HG02970 (cell line): Measurements from ENCODE around the gene NTN5.

ENCODE experiments used
- ATAC-seq: cut with Tn5 transposase; IDR thresholded peaks from one replicate; pipeline ENCODE4 v1.9.1; 2021; ENCODE audit warnings: mild to moderate bottlenecking, moderate library complexity, moderate number of reproducible peaks; ENCODE audit not compliant: unreplicated experiment, low FRiP score

NTN5 gene

DNA sequence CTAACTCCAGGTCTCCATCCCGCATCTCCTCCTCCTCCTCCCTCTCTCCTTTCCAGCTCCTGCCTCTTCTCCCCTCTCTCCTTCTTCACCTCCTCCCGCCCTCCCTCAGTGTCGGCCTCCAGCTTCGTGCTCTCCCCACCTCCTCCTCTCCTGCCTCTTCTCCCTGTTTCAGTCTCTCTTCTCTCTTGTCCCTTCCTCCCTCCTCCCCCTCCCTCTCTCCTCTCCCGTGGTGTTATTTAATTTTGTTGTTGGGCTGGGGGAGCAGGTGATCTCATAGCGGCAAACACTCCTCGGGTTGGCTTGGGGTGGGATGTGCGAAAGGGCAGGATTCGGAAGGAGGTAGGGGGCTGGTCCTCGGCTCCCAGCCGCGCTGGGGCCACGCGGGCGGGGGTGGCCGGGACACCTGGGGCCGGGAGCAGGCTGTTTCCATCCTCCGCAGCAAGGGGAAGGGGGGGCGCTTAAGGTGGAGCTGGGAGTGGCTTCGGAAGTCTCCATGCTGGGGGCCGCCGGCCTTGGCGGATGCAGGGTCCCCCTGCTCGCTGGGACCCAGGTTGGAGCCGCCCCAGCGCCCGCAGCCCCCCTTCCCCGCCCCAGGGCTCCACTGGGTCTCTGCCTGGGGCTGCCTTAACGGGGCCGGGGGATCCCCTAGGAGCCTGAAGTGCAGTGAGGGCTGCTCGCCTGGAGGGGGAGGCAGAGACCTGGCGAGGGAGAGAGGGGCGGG lies 26.7 kb downstream of the NTN5 start, which contains the start of gene CA11:
Gene CA11, minus strand, starts transcription at position 187 of the 721 bp plus-strand sequence. CDS start 555 bp downstream, outside the sequence.
- ATAC-seq: peak; percentile 72

DNA sequence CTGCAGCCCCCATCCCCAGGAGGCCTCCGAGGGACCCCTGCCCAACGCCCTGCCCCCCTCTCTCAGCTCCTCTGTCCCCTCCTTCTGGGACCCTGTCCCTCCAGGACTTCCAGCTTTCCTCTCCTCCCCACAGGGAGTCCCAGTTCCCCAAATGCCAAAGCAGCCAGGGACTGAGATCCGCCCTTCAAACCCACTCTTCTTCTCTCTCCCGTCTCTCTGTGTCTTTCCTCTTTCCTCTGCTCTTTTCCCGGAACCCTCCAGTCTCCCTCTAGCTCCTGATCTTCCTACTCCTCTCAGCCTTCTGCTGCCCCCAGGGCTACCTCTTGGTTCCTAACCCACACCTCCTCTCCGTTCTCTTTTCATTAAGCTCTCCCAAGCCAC lies 27.2 kb downstream of the NTN5 start:
- ATAC-seq: no peak

DNA sequence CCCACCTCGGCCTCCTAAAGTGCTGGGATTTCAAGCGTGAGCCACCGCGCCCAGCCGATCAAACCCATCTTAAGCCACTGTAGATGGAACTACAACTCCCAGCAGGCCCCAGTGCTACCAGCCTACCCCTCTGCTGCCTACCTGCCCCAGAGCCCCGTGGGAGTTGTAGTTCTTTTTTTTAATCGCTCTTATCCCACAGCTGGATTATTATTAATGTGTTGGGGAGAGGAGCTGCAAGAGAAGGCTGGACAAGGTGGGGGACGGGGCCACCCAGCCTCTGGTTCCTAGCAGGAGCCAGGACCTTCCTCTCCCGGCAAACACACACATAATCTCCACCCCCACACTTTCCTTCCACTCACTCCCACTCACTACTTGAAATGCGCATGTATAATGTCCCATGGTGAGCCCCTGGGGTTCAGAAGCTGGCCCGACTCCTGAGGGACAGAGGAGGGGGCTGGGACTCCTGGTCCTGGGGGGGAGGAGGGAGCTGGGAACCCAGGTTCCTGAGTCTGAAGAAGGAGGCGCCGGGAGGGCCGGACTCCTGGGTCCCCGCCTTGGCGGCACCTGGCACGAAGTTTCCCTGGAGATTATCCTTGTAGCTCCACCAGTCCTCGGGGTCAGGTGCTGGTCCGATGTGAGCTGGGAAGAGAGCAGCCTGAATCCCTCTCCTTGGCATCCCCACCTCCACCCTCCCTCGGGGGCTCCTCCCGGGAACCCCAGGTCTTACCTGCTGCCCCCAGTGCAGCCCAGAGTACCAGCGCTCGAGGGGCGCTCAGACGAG lies 27.8 kb downstream of the NTN5 start:
- no peak for ATAC-seq

DNA sequence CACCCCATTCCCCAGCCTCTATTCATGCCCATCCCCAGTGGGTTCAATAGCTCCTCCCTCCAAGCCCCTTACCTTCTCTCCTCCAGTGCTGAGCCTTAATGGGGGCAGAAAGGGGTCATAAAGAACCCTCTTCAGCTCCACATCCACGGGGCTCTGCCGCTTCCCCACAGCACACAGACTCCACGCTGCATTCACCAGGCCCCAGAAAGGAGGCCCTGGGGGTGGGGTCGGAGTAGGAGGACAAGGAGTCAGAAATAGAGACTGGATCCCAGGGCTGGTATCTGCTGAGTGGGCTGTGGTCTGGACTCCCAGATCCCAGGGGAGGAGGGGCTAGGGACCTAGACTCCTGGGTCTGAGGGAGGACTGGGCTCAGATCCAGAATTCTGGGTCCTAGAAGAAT lies 28.5 kb downstream of the NTN5 start:
- no peak for ATAC-seq

DNA sequence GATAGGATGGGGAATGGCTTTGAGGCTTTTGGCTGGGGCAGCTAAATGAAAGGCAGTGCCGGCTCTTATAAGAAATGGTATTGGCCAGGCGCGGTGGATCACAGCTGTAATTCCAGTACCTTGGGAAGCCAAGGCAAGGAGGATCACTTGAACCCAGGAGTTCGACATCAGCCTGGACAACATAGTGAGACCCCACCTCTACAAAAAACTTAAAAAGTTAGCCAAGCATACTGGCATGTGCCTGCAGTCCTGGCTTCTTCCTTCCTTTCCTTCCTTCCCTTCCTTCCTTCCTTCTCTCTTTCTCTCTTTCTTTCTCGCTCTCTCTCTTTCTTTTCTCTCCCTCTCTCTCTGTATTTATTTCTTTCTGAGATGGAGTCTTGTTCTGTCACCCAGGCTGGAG lies 30.0 kb downstream of the NTN5 start:
- no peak for ATAC-seq

DNA sequence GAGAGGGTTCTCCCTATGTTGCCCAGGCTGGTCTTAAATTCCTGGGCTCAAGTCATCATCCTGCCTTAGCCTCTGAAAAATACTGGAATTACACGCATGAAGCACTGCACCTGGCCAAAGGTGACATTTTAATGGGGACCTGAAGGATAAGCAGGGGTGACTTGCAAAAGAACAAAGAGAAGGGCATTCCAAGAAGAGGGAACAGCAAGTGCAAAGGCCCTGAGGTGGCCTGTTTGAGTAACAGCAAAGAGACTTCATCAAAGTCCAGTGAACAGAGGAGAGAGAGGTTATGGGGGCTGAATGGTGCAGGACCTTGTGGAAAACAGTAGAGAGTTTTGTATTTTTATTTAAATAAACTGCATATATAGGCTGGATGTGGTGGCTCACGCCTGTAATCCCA lies 31.0 kb downstream of the NTN5 start:
- no peak for ATAC-seq

DNA sequence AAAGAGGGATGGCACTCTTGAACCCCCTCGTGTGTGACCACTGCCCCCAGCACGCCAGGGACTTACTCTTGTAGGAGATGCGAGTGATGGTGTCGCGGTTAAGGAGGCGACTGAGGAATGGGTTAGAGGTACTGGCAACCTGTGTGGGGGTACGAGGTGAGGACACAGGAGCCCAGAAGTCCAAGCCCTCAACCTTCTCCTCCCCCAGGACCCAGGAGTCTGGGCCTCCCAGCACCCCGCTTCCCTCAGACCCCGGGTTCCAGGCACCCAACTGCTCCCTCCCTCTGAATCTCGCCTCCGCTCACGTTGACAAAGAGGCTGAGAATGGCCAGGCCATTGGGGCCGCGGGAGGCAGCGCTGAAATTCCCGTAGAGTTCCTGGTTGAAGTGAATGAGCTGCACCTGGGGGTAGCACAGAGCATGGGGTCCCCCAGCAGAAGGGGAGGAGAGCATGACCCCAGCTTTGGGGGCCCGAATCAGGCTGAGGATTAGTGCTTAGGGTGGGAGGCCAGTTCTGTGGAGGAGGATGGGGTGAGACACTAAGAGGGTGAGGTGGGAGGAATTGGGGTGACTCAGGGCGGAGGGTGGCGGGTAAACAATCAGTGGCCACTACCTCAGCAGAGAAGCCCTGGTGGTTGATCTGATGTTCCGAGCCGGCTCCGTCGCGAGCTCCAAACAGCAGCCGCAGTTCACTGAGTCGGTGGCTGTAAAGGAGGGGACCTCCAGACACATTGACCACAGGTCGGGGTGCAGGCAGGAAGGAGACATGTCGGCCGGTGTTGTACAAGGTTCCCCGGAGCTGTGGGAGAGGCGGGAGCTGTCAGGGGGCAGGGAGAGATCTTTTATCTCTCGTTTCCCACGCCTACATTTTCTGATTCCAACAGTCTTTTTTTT lies 33.1 kb downstream of the NTN5 start:
- ATAC-seq: no peak

DNA sequence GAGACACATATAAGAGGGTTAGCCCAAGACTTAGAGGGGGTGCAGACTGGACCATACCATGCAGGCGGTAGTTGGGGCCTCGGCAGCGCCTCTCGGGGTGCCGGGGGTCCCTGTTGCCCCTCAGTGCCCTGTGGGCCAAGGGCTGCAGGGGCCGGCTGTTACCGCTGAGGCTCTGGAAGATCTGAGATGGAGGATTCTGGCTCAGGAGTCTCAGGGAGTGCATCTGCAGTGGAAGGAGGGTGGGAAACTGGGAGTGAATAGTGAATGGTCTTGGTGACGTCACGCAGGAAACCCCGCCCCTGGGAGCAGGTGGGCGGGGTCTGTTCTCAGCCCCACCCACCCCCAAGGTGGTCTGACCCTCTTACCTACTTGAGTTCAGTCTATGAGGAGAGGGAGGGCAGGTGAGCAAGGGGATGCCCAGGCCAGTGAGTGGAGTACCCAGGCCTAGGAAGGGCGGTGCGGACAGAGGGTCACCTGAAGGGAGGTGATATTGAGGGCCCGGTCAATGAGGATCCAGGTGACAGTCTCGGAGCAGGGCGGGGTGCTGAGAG lies 33.9 kb downstream of the NTN5 start:
- no peak for ATAC-seq

DNA sequence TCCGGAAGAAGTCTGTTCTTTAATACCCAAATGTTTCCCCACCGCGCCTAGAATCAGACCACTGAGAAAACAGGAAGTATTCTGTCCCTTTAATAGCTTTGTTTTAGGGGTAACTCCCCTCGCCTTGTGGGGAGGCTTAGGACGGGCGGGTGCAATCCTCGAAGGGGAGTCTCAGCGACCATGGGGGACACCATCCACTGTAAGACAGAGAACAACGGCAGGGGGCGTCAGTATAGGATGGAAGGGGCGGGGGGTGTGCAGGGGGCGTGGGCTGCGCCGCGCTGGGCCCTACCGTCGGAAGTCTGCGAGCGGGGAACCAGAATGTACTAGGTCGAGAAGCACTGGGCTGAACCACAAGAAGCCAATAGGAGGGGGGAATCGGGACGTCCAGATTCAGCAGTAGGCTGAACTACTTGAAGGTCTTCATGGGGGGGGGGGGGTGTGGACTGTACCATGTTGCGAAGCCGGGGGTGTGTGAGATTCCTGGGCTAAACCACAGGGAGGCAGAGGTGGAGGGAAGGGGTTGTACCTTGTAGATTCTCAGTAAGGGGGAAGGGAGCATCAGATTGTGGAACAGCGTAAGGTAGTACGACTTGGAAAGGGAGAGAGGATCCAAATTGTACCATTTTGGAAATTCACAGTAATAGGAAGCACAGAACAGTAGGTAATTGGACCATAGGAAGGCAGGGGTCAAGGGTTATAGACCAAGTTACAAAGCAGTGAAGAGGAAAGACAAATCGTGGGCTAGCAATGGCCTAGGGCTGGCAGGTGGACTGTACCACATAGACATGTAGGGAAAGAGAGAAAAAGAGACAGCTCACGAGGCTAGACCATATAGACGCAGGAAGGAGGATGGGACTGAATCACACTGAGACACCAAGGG lies 34.6 kb downstream of the NTN5 start:
- ATAC-seq: no peak

DNA sequence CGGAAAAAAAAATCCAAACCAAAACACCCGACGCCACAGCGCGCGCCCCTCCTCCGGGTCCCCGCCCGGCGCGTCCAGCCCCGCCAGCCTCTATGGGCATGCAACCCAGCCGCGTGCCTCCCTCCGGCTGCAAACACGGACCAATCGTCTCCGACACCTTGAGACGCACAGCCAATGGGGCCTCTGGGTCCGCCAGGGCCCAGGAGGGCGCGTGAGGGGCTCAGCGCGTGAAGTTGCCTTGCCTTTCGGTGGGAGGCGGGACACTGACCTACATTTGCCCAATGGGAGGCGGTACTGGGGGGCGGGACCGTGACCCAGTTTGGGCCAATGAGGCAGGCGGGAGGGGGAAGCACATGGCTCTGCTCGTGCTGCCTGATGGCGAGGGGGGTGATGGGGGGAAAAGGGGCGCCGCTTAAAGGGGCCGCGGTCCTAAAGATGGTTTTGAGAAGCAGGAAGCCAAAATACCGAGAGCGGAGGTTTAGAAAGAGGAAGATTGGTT lies 35.3 kb downstream of the NTN5 start:
- ATAC-seq: peak; percentile 62

DNA sequence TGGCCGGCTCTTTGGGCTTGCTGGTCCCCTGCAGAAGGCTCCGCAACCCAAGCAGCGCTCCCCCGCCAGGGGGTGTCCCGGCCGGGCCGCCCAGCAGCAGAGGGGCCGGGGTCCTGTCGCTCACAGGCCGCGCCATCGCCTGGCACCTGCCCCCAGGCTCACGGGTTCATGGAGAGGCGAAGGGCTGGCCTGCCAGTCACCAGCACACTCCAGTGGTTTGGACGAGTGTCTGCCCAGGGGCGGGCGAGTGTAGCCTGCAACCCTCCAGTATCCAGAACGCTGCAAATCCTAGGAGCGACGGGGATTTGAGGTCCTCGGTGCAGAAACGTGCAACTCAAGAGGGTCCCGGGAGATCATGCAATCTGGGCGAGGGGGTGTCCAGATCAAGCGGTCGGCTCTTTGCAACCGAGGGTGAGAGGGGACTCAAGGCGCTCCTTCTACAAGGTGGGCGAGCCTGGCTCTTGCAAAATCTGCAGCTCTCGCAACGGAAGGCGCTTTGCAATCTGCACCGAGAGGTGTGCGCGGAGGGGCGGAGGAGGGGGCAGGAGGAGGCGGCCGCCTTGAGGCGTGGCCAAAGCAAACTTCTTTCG lies 35.9 kb downstream of the NTN5 start, which contains the start of gene DBP:
Gene DBP, minus strand, starts transcription at position 521 of the 590 bp plus-strand sequence. Its CDS starts 385 bp downstream, at position 136.
- ATAC-seq: no peak

DNA sequence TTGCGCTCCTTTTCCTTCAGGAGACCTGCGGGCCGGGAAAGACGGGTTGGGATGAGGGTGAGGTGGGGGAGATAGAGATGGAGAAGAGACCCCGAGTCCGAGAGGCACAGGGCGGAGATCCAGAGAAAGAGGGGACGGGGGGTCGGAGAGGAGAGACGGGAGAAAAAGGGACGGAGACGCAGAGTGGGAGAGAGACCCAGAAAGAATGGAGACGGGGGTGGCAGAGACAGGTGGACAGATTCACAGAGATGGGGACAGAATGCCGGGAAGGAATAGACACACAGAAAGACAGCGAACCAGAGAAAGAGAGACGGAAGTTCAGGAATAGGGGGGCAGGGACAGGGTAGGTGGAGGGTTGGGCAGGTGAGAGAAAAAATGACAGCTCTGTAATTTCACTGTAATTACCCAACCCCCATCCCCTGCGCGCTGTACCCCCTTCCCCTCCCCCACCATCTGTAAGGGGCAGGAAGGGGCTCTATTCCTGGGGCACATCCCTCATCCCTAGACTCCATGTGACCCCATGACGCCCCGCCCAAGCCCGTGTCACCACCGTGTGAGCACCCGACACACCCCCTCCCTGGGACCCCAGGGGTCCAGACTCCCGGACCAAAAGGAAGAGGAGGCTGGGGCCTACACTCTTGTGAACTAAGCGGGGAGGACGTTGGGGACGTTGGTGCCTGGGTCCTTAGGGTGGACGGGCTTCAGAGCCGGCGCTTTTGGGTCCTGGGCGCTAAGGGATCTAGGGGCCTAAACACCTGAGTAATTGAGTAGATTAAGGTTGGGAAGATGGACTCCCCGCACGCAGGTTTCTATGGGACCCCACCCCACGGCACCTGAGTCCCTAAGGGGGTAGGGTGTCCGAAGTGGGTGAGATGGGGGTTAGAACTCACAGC lies 36.6 kb downstream of the NTN5 start:
- ATAC-seq: no peak

DNA sequence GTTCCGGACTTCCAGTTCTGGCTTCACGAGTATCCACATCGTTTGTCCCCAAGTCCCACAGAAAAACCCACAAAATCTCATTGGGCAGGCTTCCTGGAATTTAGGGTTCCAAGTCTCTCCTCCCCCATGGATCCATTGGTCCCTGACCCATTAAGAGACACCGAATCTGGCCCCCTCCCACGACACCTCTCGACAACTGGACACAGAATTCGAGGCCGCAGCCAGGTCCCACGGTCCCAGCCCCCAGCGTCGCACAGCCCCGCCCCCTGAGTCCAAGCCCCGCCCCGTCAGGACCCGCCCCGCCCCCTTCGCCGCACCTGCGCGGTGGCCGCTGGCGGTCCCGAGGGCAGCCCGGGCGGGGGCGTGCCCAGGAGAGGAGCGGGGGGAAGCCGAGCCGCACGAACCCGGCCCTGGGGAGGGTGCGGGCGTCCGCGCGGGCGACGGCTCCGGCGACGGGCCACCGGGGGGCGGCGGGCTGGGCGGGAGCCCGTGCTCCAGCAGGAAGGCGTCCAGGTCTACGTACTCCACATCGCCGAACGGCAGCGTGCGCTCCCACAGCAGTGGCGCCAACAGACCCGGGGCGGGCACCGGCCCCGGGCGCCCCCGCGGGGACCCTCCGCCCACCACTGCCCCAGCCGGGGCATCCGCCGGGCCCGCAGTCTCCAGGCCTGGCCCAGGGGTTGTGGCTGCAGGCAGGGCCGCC lies 37.4 kb downstream of the NTN5 start:
- no peak for ATAC-seq

DNA sequence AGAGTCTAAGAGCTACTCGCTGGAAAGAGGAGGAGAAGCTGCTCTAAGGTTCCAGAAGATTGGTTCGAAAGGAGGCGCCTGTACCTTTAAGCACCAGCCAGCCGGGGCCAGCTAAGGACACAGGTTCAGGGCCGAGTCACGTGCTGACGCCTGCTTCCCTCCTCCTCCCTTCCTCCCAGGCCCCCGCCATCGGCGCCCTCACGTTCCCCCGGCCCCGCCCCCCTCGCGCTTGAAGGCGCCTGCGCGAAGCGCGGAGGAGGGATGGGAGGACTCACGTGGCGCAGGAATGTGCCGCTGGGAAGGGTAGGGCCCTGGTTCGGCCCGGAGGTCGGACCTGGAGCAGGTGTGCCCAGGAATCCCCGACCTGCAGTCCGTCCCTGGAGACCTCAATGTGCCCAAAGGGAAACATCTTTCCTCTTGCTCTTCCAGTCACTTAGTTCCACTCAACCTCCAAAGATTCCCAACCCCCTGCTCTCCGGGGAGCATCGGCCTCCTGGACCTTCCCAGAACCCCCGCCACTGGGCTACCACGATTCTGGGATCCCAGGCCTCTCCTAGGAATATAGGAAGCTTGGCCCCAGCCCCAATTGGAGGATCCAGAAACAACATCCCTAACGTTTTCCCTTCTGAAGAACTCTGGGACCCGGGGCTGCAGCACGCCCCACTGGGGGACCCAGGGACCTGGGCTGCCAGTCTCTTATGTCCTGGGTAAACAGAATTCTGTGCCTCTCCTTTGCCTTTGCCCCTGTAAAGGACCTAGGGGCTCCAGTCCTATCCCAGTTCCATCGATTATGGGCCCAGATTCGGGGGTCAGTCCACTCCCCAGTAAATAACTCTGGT lies 38.2 kb downstream of the NTN5 start:
- ATAC-seq: peak; percentile 35

DNA sequence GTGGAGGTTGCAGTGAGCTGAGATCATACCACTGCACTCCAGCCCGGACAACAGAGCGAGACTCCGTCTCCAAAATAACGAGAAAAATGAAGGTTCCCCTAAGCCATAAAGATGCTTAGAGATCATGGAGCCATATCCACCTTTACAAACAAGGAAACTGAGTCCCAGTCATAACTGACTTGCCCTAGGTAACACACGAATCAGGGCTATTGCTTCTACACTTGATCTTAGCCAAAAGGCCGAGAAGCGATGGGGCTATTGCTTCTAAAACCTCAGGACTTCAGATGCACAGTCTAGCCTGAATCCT lies 38.8 kb downstream of the NTN5 start:
- no peak for ATAC-seq

DNA sequence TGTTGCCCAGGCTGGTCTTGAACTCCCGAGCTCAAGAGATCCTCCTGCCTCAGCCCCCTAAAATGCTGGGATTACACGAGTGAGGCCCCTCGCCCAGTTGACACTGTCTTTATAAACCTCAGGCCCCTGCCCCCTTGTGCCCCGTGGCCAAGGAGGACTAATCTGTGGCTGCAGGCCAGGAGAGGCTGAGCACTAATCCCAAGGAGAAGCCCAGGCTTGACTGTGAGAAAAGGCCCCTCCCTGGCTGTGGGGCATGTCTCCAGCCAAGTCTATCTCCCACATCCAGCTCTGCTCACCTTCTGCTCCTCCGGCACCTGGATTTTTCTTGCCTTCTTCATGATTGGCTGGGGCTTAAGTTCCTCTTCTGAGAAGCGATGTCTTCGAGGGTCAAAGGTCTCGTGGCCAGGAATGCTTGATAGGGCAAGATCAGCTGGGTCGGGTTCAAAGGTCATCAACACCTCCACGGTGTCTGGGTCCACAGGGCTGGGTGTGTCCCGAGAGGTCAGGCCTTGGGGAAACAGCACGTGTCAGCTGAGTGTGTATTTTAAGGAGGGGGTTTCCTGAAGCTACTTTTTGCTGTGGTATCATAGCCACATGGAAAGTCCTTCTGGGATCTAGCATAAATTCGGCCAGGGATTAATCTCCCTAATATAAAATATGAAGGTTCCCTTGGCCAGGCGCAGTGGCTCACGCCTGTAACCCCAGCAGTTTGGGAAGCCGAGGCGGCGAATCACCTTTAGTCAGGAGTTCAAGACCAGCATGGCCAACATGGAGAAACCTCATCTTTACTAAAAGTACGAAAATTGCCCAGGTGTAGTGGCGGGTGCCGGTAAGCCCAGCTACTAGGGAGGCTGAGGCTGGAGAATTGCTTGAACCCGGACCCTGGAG lies 39.4 kb downstream of the NTN5 start:
- ATAC-seq: no peak
